ENCODE results near the gene TMEM116.
A peak's percentile ranks its signal among the peaks of the same experiment; 100 is the strongest.
"Not testable (repeated sequence)": the region's sequence is repeated elsewhere in the genome, so short reads cannot be mapped to it uniquely, and the experiment has no call there.

TMEM116 gene

DNA sequence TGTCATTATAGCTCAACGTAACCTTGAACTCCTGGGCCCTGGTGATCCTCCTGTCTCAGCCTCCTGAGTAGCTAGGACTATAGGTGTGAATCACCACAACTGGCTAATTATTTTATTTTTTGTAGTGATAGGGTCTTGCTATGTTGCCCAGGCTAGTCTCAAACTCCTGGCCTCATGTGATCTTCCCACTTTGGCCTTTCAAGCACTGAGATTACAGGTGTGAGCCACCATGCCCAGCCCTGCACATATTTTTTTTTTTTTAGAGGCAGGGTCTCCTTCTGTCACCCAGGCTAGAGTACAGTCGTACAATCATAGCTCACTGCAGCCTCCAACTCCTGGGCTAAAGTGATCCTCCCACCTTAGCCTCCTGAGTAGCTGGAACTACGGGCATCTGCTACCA lies 8.9 kb downstream of the TMEM116 start:
- Histone ChIP-seq H3K4me2 (ENCODE audit: low read depth, low read length, poor library complexity, severe bottlenecking) (no peak overlapping the region), H3K9ac (ENCODE audit: low read depth, low read length, poor library complexity, severe bottlenecking) (no peak overlapping the region), H3K27me3 (ENCODE audit: insufficient read depth, low read length, poor library complexity, severe bottlenecking) (peaks cover 27% of the 10 kb centered on the region), H2AFZ (ENCODE audit: low read length) (no peak overlapping the region), H3K4me1 (ENCODE audit: insufficient read depth, low read length, poor library complexity, severe bottlenecking) (peaks cover 18% of the 10 kb centered on the region), H3K4me3 (ENCODE audit: low read length, poor library complexity, severe bottlenecking) (no peak overlapping the region), H3K79me2 (ENCODE audit: insufficient read depth, low read length) (no peaks in the 10 kb centered on the region), H3K36me3 (ENCODE audit: insufficient read depth, low read length) (no peaks in the 10 kb centered on the region), H3F3A (ENCODE audit: low read depth) (no peaks in the 10 kb centered on the region), H3K9me2 (replicated peaks; ENCODE audit: low read depth, low read length) (no peaks in the 10 kb centered on the region), H4K20me1 (ENCODE audit: insufficient read depth, low read length, poor library complexity, severe bottlenecking) (no peaks in the 10 kb centered on the region), H3K9me3 (ENCODE audit: insufficient read depth, low read depth, low read length) (no peaks in the 10 kb centered on the region)
- TF ChIP-seq EZH2phosphoT487 (IDR thresholded peaks at IDR 0.05; ENCODE audit: borderline replicate concordance), result no peak

- no peaks in the 10 kb centered on the region for H3K79me2 ChIP-seq (ENCODE audit: insufficient read depth, low read length)
- peaks cover 18% of the 10 kb centered on the region for H3K4me1 ChIP-seq (ENCODE audit: insufficient read depth, low read length, poor library complexity, severe bottlenecking)
- H4K20me1 ChIP-seq (ENCODE audit: insufficient read depth, low read length, poor library complexity, severe bottlenecking), result no peaks in the 10 kb centered on the region
- no peak overlapping the region for H2AFZ ChIP-seq (ENCODE audit: low read length)
- no peaks in the 10 kb centered on the region for H3K9me3 ChIP-seq (ENCODE audit: insufficient read depth, low read depth, low read length)
- no peak overlapping the region for H3K4me3 ChIP-seq (ENCODE audit: low read length, poor library complexity, severe bottlenecking)
- H3K9ac ChIP-seq (ENCODE audit: low read depth, low read length, poor library complexity, severe bottlenecking), result no peak overlapping the region
- H3F3A ChIP-seq (ENCODE audit: low read depth), result no peaks in the 10 kb centered on the region
- peak overlapping the region; percentile 41 for H3K4me2 ChIP-seq (ENCODE audit: low read depth, low read length, poor library complexity, severe bottlenecking)
- no peak for TF ChIP-seq EZH2phosphoT487 (IDR thresholded peaks at IDR 0.05; ENCODE audit: borderline replicate concordance)
- no peak for TF ChIP-seq CTCF (conservative IDR thresholded peaks at IDR 0.05; ENCODE audit: low read length)
- no peaks in the 10 kb centered on the region for H3K36me3 ChIP-seq (ENCODE audit: insufficient read depth, low read length)
- peaks cover 27% of the 10 kb centered on the region for H3K27me3 ChIP-seq (ENCODE audit: insufficient read depth, low read length, poor library complexity, severe bottlenecking)
- H3K9me2 ChIP-seq (replicated peaks; ENCODE audit: low read depth, low read length), result no peaks in the 10 kb centered on the region
Measured at GRCh38 chr12:112001576-112001975, 11.4 kb downstream of the TMEM116 start.

DNA sequence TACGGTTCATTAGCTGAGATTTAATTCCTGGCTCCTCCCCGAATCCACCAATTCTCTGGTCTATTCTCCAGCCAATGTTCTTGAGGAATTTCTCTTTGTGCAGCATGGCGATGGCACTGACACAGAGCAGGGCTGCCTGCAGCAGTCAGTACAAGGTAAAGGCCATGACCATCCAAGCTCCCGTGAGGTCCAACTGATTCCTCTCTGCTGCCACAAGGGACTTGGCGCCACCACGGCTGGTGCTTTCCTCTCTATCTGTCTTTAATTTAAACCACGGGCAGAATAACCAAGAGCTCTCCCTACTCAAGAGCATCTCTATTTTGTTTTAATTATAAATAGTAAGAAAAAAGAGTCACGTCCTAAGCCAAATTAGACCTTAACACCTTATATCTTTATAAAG lies 12.1 kb downstream of the TMEM116 start:
- no peak overlapping the region for H3K4me3 ChIP-seq (ENCODE audit: low read length, poor library complexity, severe bottlenecking)
- no peaks in the 10 kb centered on the region for H3K9me2 ChIP-seq (replicated peaks; ENCODE audit: low read depth, low read length)
- no peak overlapping the region for H3K4me2 ChIP-seq (ENCODE audit: low read depth, low read length, poor library complexity, severe bottlenecking)
- TF ChIP-seq EZH2phosphoT487 (IDR thresholded peaks at IDR 0.05; ENCODE audit: borderline replicate concordance) (no peak), CTCF (conservative IDR thresholded peaks at IDR 0.05; ENCODE audit: low read length) (no peak)
- H3K79me2 ChIP-seq (ENCODE audit: insufficient read depth, low read length), result no peaks in the 10 kb centered on the region
- H3K36me3 ChIP-seq (ENCODE audit: insufficient read depth, low read length), result no peaks in the 10 kb centered on the region
- H3K27me3 ChIP-seq (ENCODE audit: insufficient read depth, low read length, poor library complexity, severe bottlenecking), result peaks cover 23% of the 10 kb centered on the region
- no peaks in the 10 kb centered on the region for H4K20me1 ChIP-seq (ENCODE audit: insufficient read depth, low read length, poor library complexity, severe bottlenecking)
- peaks cover 18% of the 10 kb centered on the region for H3K4me1 ChIP-seq (ENCODE audit: insufficient read depth, low read length, poor library complexity, severe bottlenecking)
- no peaks in the 10 kb centered on the region for H3F3A ChIP-seq (ENCODE audit: low read depth)
- H2AFZ ChIP-seq (ENCODE audit: low read length), result no peak overlapping the region
- H3K9me3 ChIP-seq (ENCODE audit: insufficient read depth, low read depth, low read length), result no peaks in the 10 kb centered on the region
- H3K9ac ChIP-seq (ENCODE audit: low read depth, low read length, poor library complexity, severe bottlenecking), result no peak overlapping the region

DNA sequence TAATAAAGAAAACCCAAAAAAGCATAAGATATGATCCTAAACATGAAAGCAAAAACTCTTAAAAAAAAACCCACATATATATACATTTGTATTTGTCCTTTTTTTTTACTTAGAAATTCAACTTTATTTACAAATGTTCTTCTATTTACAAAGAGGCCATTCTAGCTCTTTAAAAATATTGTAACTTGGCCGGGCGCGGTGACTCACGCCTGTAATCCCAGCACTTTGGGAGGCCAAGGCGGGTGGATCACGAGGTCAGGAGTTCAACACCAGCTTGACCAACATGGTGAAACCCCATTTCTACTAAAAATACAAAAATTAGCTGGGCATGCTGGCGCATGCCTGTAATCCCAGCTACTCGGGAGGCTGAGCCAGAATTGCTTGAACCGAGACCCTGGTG lies 13.8 kb downstream of the TMEM116 start:
- not testable (repeated sequence) for H2AFZ ChIP-seq (ENCODE audit: low read length); H3K79me2 ChIP-seq (ENCODE audit: insufficient read depth, low read length); H3K36me3 ChIP-seq (ENCODE audit: insufficient read depth, low read length); H3F3A ChIP-seq (ENCODE audit: low read depth); H3K4me2 ChIP-seq (ENCODE audit: low read depth, low read length, poor library complexity, severe bottlenecking); H3K4me3 ChIP-seq (ENCODE audit: low read length, poor library complexity, severe bottlenecking); H4K20me1 ChIP-seq (ENCODE audit: insufficient read depth, low read length, poor library complexity, severe bottlenecking); H3K9me3 ChIP-seq (ENCODE audit: insufficient read depth, low read depth, low read length); H3K9ac ChIP-seq (ENCODE audit: low read depth, low read length, poor library complexity, severe bottlenecking); H3K9me2 ChIP-seq (replicated peaks; ENCODE audit: low read depth, low read length)
- Histone ChIP-seq H3K4me1 (ENCODE audit: insufficient read depth, low read length, poor library complexity, severe bottlenecking) (peaks cover 22% of the 10 kb centered on the region), H3K27me3 (ENCODE audit: insufficient read depth, low read length, poor library complexity, severe bottlenecking) (peaks cover 12% of the 10 kb centered on the region)
